Osteocyte (in vitro differentiated cells): Measurements from ENCODE around the gene TBC1D22B. TPM values are rescaled to one million over a fixed set of nuclear protein-coding genes. Genes with fewer than 3 reads are reported as not detected.

ENCODE experiments used
- DNase-seq: peaks from one replicate; pipeline ENCODE4 v3.0.0; 2021; ENCODE audit warnings: mixed read lengths; ENCODE audit not compliant: unreplicated experiment; ENCODE audit errors: extremely low spot score
- H3K27ac Mint-ChIP-seq: one replicate; pipeline ENCODE4 v1.8.0; 2021; ENCODE audit warnings: mild to moderate bottlenecking, mixed read lengths; ENCODE audit not compliant: unreplicated experiment
- H3K27me3 Mint-ChIP-seq: one replicate; pipeline ENCODE4 v1.8.0; 2021; ENCODE audit warnings: mixed read lengths; ENCODE audit not compliant: unreplicated experiment
- H3K36me3 Mint-ChIP-seq: one replicate; pipeline ENCODE4 v1.8.0; 2021; ENCODE audit warnings: mixed read lengths; ENCODE audit not compliant: unreplicated experiment
- H3K4me1 Mint-ChIP-seq: one replicate; pipeline ENCODE4 v1.8.0; 2021; ENCODE audit warnings: mixed read lengths; ENCODE audit not compliant: unreplicated experiment
- H3K4me3 Mint-ChIP-seq: one replicate; pipeline ENCODE4 v1.8.0; 2021; ENCODE audit warnings: mild to moderate bottlenecking, moderate library complexity, mixed read lengths; ENCODE audit not compliant: unreplicated experiment
- H3K9me3 Mint-ChIP-seq: one replicate; pipeline ENCODE4 v1.8.0; 2021; ENCODE audit warnings: mixed read lengths; ENCODE audit not compliant: unreplicated experiment
- CTCF ChIP-seq: fragments of 200-600 bp; sonication (generic); IDR thresholded peaks from 2 replicates; pipeline ENCODE4 v1.5.0; 2021; ENCODE audit warnings: antibody characterized with exemption, mild to moderate bottlenecking, moderate library complexity
- long read RNA-seq: library from polyadenylated mRNA; unstranded; transcript quantifications from one replicate; pipeline ENCODE4 v2.0.0, GENCODE V29; 2021
- total RNA-seq: library from RNA; stranded (reverse); gene quantifications from 2 replicates; pipeline ENCODE4 v1.2.1, GENCODE V29; 2021

The TBC1D22B gene
- total RNA-seq = 13.5 and 13.8 TPM in 2 replicates
- long read RNA-seq, partial matches to known transcripts = 7 of 16 reads
- long read RNA-seq, other reads (novel, unspliced or antisense) = 6 of 16 reads

GRCh38 chr6:37257634-37258404 is at the start of gene TBC1D22B, which contains the start of gene TMEM217:
TSS of gene TBC1D22B (plus strand) at chr6:37257772. CDS start at chr6:37257918, 146 bp downstream.
TSS of gene TMEM217 (minus strand) at chr6:37258144. CDS start at chr6:37219030, 39,114 bp downstream.
- TF ChIP-seq CTCF = no peak
- peak; percentile 98 for DNase-seq
- Mint-ChIP-seq H3K36me3 (no peaks in the 10 kb centered on the region), H3K27ac (peak within 1 kb of the TSS; percentile 97), H3K4me3 (peak within 1 kb of the TSS; percentile 97), H3K27me3 (no peaks in the 10 kb centered on the region), H3K4me1 (peaks cover 36% of the 10 kb centered on the region), H3K9me3 (no peaks in the 10 kb centered on the region)

- peak; percentile 71 for TF ChIP-seq CTCF
- Mint-ChIP-seq H3K27me3 (no peaks in the 10 kb centered on the region), H3K4me1 (no peaks in the 10 kb centered on the region), H3K9me3 (no peaks in the 10 kb centered on the region), H3K27ac (no peak overlapping the region), H3K36me3 (no peaks in the 10 kb centered on the region), H3K4me3 (no peak overlapping the region)
- DNase-seq = peak; percentile 91
Measured at GRCh38 chr6:37207903-37208456, 49.6 kb upstream of the TBC1D22B start.

- no peaks in the 10 kb centered on the region for H3K27me3 Mint-ChIP-seq
- H3K9me3 Mint-ChIP-seq = no peaks in the 10 kb centered on the region
- no peak overlapping the region for H3K4me3 Mint-ChIP-seq
- no peaks in the 10 kb centered on the region for H3K36me3 Mint-ChIP-seq
- H3K4me1 Mint-ChIP-seq = no peaks in the 10 kb centered on the region
- DNase-seq = no peak
- no peak for TF ChIP-seq CTCF
- H3K27ac Mint-ChIP-seq = no peak overlapping the region
Measured at GRCh38 chr6:37208793-37209192, 48.8 kb upstream of the TBC1D22B start.

GRCh38 chr6:37209461-37210205 is 47.9 kb upstream of the TBC1D22B start:
- no peak for DNase-seq
- no peaks in the 10 kb centered on the region for H3K36me3 Mint-ChIP-seq
- no peaks in the 10 kb centered on the region for H3K4me1 Mint-ChIP-seq
- H3K27ac Mint-ChIP-seq = no peak overlapping the region
- H3K4me3 Mint-ChIP-seq = no peak overlapping the region
- no peaks in the 10 kb centered on the region for H3K27me3 Mint-ChIP-seq
- TF ChIP-seq CTCF = no peak
- no peaks in the 10 kb centered on the region for H3K9me3 Mint-ChIP-seq
